ENCODE measurements around the gene THADA. TPM values are rescaled to one million over a fixed set of nuclear protein-coding genes. Genes with fewer than 3 reads are reported as not detected.
A peak's percentile ranks its signal among the peaks of the same experiment; 100 is the strongest.

Gene THADA
- total RNA-seq, 4 donors from 2014 or later, result 35.7 to 49.2 (median 47.4) TPM

DNA sequence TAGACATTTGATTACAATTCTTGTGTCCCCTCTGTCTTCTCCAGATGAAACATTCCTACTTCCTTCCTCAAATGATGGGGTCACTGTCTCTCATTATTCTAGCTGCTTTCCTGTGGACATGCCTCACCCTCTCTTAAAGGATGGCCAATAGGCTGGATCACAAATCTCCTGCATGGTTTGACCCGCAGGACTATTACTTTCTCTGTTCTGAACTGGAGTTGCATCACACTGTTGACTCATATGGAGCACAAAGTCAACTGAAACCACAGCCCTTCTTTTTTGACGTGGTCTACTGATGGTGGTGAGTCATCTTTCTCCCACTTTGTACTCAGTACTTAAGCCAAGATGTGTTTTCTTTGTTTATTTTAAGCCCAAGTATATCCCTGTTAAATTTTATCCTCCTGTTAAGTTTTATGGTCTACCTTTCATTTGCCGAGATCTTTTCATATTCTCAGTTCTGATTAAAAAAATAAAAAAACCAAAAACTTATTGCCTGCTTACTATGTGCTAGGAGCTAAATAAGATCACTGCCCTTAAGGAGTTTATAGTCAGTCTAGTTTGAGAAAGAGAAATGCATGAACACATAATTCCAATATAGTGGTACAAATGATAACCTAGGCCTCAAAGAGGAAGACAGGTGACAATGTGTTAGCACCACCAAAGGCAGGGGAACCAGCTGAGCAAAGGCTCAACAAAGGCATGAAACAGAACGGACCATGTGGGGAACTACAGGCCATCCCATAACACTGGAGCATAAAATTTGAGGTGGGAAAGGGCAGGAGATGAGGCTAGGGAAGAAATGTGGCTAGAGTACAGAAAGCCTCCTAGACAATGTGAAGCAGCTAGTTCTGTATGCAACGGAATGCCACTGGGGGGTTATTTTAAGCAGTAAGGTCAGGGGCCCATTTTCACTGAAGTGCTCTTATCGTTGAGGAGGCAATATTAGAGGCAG, 301.8 kb downstream of the THADA start:
- no peaks in the 10 kb centered on the region for H3K27me3 ChIP-seq
- peak in 1 of 2 donors; percentile 79 for DNase-seq (ENCODE audit: low spot score in 2 of 2)
- peak; percentile 93 to 96 for TF ChIP-seq EP300 (IDR thresholded peaks at IDR 0.05)
- no peak for TF ChIP-seq POLR2A (IDR thresholded peaks at IDR 0.05)
- H3K9me3 ChIP-seq, result no peaks in the 10 kb centered on the region
- peaks cover 0 to 31% (median 4%) of the 10 kb centered on the region in 4 donors for H3K4me1 ChIP-seq
- no peak overlapping the region for H3K4me3 ChIP-seq
- peaks cover 0 to 22% (median 0%) of the 10 kb centered on the region in 3 donors for H3K36me3 ChIP-seq
- 56% methylated on average over 6 of the region's 6 CpGs for WGBS, 2 donors
- H3K27ac ChIP-seq, result peak overlapping the region; percentile 64 to 93 (median 79)

DNA sequence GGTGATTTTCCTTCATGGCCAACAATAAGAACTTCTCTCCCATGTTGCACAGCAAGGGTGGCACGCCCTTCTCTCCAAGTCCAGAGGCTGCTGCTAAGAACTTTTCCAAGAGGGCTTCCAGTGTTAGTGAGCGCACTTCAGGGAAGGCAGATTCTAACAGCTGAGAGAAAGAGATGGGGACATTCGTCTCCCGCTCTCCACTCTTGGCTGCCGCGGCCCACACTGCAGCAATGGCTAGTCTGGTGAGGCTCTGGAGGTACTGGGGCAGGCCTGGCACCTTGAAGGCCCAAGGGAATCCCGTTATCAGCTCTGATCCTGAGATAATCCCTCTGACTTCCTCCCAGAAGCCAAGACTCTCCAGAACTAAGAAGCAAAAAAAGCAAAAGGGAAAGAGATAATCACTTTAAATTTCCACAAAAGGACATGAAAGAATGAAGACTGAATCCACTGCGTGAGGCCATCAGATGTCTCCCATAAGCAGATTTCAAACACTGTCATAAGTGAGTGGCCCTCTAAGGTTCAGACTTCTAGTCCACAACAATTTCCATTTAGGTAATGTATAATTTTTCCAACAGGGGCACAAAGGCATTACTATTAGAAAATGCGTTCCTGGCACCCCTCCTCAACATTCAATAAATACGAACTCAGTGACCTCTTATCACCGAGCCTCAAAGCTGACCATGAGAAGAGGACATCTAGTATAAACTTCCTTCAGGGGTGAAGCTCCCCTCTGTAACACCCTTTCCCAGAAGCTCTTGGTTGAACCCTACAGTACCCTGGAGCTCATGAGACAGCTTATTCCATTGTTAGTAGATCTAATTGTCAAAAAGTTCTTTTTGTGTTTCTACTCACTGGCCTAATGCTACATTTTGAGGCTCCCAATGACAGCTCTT, 302.7 kb downstream of the THADA start:
- Histone ChIP-seq H3K27me3 (no peaks in the 10 kb centered on the region), H3K9me3 (no peaks in the 10 kb centered on the region), H3K4me1 (peaks cover 0 to 25% (median 4%) of the 10 kb centered on the region in 4 donors), H3K4me3 (no peak overlapping the region), H3K27ac (peak overlapping the region; percentile 31 to 93 (median 76)), H3K36me3 (peaks cover 0 to 27% (median 0%) of the 10 kb centered on the region in 3 donors)
- TF ChIP-seq, protein P1, sequence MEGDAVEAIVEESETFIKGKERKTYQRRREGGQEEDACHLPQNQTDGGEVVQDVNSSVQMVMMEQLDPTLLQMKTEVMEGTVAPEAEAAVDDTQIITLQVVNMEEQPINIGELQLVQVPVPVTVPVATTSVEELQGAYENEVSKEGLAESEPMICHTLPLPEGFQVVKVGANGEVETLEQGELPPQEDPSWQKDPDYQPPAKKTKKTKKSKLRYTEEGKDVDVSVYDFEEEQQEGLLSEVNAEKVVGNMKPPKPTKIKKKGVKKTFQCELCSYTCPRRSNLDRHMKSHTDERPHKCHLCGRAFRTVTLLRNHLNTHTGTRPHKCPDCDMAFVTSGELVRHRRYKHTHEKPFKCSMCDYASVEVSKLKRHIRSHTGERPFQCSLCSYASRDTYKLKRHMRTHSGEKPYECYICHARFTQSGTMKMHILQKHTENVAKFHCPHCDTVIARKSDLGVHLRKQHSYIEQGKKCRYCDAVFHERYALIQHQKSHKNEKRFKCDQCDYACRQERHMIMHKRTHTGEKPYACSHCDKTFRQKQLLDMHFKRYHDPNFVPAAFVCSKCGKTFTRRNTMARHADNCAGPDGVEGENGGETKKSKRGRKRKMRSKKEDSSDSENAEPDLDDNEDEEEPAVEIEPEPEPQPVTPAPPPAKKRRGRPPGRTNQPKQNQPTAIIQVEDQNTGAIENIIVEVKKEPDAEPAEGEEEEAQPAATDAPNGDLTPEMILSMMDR (IDR thresholded peaks at IDR 0.05), result no peak
- TF ChIP-seq POLR2A (IDR thresholded peaks at IDR 0.05), result no peak
- TF ChIP-seq EP300 (IDR thresholded peaks at IDR 0.05), result no peak
- WGBS, 2 donors, result 84 to 85% methylated on average over 11 of the region's 11 CpGs
- no peak for DNase-seq (ENCODE audit: low spot score in 2 of 2)

DNA sequence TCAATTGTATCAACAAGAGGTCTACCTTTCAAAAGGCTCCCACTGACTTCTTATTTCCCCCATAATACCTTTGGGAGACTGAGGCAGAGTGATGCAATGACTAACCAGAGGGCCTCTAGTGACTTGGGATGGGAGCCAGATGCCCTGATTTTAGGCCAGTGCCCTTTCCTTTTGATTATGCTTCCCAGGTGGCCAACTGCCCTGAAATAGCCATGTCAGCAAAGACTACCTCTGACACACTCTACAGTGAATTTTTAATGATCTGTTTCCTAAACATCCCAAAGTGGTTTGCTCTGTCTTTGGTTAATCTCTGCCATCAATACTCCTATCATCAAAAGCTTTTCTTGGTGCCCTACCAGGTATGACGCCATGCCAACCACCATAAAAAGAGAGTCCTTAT, 303.5 kb downstream of the THADA start:
- no peaks in the 10 kb centered on the region for H3K27me3 ChIP-seq
- WGBS, 2 donors, result 92 to 100% methylated on average over 1 of the region's 1 CpG
- DNase-seq (ENCODE audit: low spot score in 2 of 2), result no peak
- no peaks in the 10 kb centered on the region for H3K9me3 ChIP-seq
- peaks cover 0 to 25% (median 4%) of the 10 kb centered on the region in 4 donors for H3K4me1 ChIP-seq
- H3K4me3 ChIP-seq, result no peak overlapping the region
- TF ChIP-seq, protein P1 (IDR thresholded peaks at IDR 0.05), result no peak
- peaks cover 0 to 35% (median 0%) of the 10 kb centered on the region in 3 donors for H3K36me3 ChIP-seq
- peak overlapping the region in 2 of 4 donors; percentile 87 to 93 for H3K27ac ChIP-seq

DNA sequence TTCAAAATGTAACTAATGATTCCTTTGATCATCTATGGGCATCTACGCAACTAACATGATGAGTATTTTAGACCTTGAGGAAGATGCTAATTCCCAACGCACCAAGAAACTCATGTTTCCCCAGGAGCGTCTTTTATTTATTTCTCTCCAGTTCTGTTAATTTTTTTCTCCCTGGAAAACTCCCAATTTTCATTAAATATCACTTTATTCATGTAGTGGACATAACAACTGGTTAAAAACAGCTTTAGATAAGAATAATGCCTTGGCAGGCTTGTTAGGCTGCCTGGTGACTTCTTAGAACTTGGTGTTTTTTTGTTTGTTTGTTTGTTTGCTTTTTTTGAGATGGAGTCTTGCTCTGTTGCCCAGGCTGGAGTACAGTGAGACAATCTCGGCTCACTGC, 306.5 kb downstream of the THADA start:
- no peaks in the 10 kb centered on the region for H3K27me3 ChIP-seq
- 82 to 89% methylated on average over 4 of the region's 4 CpGs for WGBS, 2 donors

More for the DNA sequence above, 306.5 kb downstream of the THADA start:
- Histone ChIP-seq H3K27ac (no peak overlapping the region), H3K36me3 (peaks cover 0 to 64% (median 15%) of the 10 kb centered on the region in 3 donors), H3K9me3 (peaks cover 0 to 4% (median 0%) of the 10 kb centered on the region in 4 donors), H3K4me1 (peaks cover 0 to 19% (median 4%) of the 10 kb centered on the region in 4 donors), H3K4me3 (no peak overlapping the region)
- DNase-seq (ENCODE audit: low spot score in 2 of 2), result no peak
- TF ChIP-seq, protein P1 (IDR thresholded peaks at IDR 0.05), result no peak
- TF ChIP-seq EP300 (IDR thresholded peaks at IDR 0.05), result no peak
- no peak for TF ChIP-seq POLR2A (IDR thresholded peaks at IDR 0.05)
